ENCODE results near the gene CEBPB.
"Not testable (repeated sequence)": the region's sequence is repeated elsewhere in the genome, so short reads cannot be mapped to it uniquely, and the experiment has no call there.

CEBPB gene

GRCh38 chr20:50193836-50194421, 3.3 kb downstream of the CEBPB start:
- no peak for DNase-seq

- peak; percentile 13 for DNase-seq
Measured at GRCh38 chr20:50194422-50194830, 3.8 kb downstream of the CEBPB start.

- peak; percentile 12 for DNase-seq
Measured at GRCh38 chr20:50194831-50195523, 4.3 kb downstream of the CEBPB start.

GRCh38 chr20:50195524-50196120, 5.0 kb downstream of the CEBPB start:
- peak; percentile 70 for DNase-seq

DNA sequence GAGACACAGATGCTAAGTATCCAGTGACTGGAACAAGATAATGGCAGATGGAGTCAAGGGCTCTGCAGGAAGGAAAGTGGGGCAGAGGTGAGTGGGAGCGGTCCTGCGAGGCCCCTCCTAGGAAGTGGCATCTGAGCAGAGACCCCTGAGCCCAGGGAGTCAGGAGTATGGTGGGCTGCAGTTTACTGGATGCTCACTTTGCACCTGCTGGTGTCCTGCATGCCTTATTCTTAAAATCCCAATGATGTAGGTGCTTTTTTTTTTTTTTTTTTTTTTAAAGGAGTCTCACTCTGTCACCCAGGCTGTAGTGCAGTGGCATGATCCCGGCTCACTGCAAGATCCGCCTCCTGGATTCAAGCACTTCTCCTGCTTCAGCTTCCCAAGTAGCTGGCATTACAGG, 5.6 kb downstream of the CEBPB start:
- DNase-seq: no peak

DNA sequence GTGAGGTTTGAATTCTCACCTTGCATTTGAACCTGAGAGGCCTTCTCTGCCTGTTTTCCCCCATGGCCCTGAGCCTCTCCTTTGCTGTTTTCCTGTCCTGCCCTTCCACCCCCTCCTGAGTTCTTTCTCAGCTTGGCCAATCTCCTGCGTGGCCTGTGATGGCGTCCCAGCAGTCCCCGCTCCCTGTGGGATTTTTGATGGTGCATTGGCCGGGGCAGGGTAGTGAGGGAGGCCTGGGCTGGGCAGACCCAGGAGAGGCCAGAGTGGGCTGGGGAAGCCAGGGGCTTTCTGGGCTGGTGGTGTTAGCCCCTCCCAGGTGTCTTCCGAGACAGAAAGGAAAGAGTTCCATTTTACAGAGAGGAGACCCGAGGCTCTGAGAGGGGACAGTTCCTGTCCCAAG, 6.3 kb downstream of the CEBPB start:
- no peak for DNase-seq

- DNase-seq: peak; percentile 92
Measured at GRCh38 chr20:50197463-50198179, 7.0 kb downstream of the CEBPB start.

DNA sequence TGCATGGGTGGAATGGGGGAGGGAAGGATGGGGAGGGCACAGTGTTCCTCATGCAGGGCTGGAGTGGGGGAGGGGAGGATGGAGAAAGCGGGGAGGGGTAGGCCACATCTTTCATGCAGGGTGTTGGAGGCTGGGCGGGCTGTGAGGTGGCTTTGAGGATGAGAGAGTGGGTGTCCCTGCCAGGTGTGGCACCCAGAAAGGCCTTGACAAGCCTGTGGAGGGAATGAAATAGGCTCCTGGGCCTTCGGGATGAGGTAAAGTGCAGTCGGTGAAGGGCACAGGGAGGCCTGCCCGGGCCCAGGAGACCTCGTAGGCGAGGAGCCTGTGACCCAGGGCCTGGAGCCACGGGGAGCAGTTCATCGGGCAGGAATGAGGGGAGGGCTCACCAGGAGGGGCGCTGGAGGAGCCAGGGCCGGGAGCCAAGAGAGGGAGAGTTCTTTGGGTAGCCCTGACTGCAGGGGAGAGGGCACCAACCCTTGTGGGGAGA, 7.6 kb downstream of the CEBPB start:
- no peak for DNase-seq

DNA sequence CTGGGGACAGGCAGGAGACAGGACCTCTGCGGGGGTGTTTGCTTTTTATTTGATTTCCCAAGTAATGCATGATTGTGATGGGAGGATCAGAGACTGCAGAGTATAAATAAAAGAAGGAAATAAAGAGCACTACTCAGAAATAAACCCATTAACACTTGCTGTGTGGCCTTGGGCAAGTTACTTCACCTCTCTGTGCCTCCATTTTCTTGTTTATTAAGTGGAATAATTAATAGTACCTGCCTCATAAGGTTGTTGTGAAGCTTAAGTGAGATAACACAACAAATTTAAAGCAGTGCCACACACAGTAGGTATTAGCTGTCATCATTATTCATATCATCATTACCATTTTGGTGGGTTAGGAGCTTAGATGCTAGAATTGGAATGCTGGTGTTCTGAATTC, 8.1 kb downstream of the CEBPB start:
- no peak for DNase-seq

DNA sequence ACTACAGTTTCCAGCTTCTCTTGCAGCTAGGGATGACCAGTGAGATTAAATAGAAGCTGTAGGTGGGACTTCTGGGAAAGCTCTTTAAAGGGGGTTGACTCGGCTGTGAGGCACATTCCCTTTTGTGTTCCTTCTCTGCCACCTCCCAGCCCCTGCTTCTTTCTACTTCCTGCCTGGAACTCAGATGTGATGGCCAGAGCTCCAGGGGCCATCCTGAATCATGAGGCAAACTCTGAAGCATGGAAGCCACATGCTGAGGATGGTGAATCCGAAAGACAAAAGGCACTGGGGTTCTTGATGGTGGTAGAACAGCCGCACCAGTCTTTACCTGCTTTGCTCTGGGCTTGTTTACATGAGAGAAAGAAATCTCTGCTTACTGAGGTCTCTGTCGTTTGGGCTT, 9.1 kb downstream of the CEBPB start:
- no peak for DNase-seq

- DNase-seq: no peak
Measured at GRCh38 chr20:50200482-50201104, 10.0 kb downstream of the CEBPB start.

GRCh38 chr20:50201710-50202109, 11.1 kb downstream of the CEBPB start:
- DNase-seq: not testable (repeated sequence)

DNA sequence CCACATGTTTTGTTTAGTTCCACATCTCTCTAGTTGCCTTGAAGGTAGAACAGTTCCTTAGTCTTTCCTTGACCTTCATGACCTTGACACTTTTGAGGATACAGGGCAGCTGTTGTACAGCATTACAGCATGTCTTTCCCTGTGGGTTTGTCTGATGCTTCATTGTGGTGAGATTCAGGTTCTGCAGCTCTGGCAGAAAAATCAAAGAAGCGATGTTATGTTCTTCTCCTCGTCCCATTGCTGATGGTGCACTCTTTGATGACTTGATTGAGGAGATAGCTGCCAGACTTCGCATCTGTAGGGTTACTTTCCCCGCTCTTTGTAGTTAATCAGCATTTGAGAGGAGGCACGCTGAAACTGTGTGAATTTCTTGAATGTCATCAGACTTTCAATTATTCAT, 12.0 kb downstream of the CEBPB start:
- DNase-seq: no peak

GRCh38 chr20:50203951-50204937, 13.6 kb downstream of the CEBPB start:
- DNase-seq: no peak

DNA sequence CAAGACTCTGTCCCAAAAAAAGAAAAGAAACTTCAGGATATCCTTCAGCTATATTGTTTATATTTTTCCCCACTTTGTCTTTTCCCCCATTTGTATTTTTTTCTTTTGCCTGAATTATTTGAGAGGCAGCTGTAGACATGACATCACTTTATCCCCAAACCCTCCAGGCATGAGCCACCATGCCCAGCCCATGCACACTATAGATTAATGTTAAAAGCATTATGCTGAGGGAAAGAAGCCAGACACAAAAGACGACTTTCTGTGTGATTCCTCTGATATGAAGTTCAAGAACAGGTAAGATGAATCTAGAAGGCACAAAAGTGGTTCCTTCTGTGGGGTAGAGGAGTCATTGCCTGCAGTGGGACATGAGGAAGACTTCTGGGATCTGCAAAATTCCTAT, 16.4 kb downstream of the CEBPB start:
- DNase-seq: no peak

DNA sequence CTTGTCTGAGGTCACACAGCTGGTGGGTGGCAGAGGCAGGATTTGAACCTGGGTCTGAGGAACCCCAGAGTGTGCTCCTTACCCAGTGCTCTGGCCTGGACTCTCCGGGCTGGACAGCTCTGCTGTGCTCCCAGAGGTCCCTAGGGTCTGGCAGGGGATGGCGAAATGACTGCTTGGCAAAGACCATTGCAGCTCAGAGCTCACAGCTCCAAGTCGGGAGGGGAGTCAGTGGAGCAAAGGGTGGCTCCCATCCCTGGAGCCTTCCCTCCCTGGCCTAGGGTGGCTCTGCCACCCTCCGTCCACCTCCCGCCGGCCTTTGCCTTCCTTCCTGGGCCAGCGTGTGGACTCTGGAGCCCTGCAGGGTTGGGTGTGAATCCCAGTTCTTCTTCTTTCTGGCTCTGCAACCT, 17.5 kb downstream of the CEBPB start:
- DNase-seq: no peak

GRCh38 chr20:50208815-50209214, 18.2 kb downstream of the CEBPB start:
- not testable (repeated sequence) for DNase-seq

DNA sequence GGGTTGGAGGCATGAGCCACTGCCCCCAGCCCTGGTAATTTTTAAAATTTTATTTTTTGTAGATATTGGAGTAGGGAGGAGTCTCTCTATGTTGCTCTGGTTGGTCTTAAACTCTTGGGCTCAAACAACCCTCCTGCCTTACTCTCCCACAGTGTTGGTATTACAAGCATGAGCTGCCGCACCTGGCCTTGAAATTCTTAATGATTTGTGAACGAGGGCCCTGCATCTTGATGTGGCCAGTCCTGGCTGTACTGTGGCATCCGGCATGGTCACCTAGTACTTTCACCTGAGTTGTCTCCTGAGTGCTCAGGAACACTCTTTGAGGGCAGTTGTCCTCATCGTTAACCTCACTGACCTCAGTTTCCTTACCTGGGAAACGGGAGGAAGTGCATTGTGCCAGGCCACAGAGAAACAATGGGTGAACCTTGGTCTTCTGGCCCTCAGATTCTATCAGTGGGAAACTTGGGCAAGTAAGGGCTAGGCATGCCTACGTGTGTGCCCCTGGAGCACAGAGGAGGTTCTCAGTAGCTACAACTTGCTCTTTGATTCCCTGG, 19.5 kb downstream of the CEBPB start:
- DNase-seq: no peak

- no peak for DNase-seq
Measured at GRCh38 chr20:50211091-50211490, 20.5 kb downstream of the CEBPB start.

- DNase-seq: no peak
Measured at GRCh38 chr20:50213531-50214106, 23.0 kb downstream of the CEBPB start.

Measured in hematopoietic multipotent progenitor cell treated with erythropoietin and hydrocortisone succinate and interleukin-3 and kit ligand, for 6 days (in vitro differentiated cells).